ENCODE measurements around the gene RCE1.

- no peak for TF ChIP-seq CTCF (IDR thresholded peaks at IDR 0.05)
- no peak for TF ChIP-seq REST (IDR thresholded peaks at IDR 0.05; ENCODE audit: insufficient read depth in 1 of 2, low read depth in 2 of 2, low read length in 1 of 2)
- TF ChIP-seq POLR2AphosphoS5 (IDR thresholded peaks at IDR 0.05; ENCODE audit: low read depth, low read length), result no peak
- TF ChIP-seq SIN3A (IDR thresholded peaks at IDR 0.05; ENCODE audit: borderline replicate concordance, insufficient read depth, low read depth, low read length), result no peak
- TF ChIP-seq TCF7L2 (IDR thresholded peaks at IDR 0.05; ENCODE audit: low read depth, low read length), result no peak
Measured at GRCh38 chr11:66880496-66881450, 37.5 kb downstream of the RCE1 start.

Measured in Panc1 (cell line).